Natural killer cell (primary cell): ENCODE results near the gene ALOXE3. TPM values are rescaled to one million over a fixed set of nuclear protein-coding genes. Genes with fewer than 3 reads are reported as not detected.

Experiments used
- ATAC-seq, 3 donors: fragments of 150-1000 bp in 2 of 3; fragments of 200-7000 bp in 1 of 3; cut with Tn5 transposase; 1 replicate in 1 of 3; 2 replicates in 2 of 3; pipeline ENCODE4 v1.10.0; 2021; ENCODE audit warnings: mild to moderate bottlenecking in 2 of 3, moderate library complexity in 2 of 3
- DNase-seq, 2 donors: peaks; one replicate each; pipeline versions ENCODE4 v3.0.0 to v3.0.0-alpha.2; 2013 to 2021; ENCODE audit warnings: mixed read lengths in 1 of 2
- H3K27ac ChIP-seq: one replicate; pipeline ENCODE4 v1.5.1; 2013; ENCODE audit warnings: mild to moderate bottlenecking, low read length
- H3K27me3 ChIP-seq: one replicate; pipeline ENCODE4 v1.6.1; 2013; ENCODE audit warnings: low read length; ENCODE audit not compliant: control insufficient read depth, insufficient read depth
- H3K36me3 ChIP-seq: one replicate; pipeline ENCODE4 v1.6.1; 2013; ENCODE audit warnings: low read length; ENCODE audit not compliant: control insufficient read depth, insufficient read depth
- H3K4me1 ChIP-seq: one replicate; pipeline ENCODE4 v1.6.1; 2013; ENCODE audit warnings: low read length; ENCODE audit not compliant: control insufficient read depth, insufficient read depth
- H3K4me3 ChIP-seq: one replicate; pipeline ENCODE4 v1.5.1; 2013; ENCODE audit warnings: low read length
- H3K9me3 ChIP-seq: one replicate; pipeline ENCODE4 v1.6.1; 2013; ENCODE audit warnings: low read length; ENCODE audit not compliant: control insufficient read depth, insufficient read depth
- H3K27ac Mint-ChIP-seq, 2 donors: one replicate each; pipeline ENCODE4 v1.8.0; 2022; ENCODE audit warnings: mild to moderate bottlenecking in 2 of 2, mixed read lengths in 2 of 2, moderate library complexity in 1 of 2
- H3K27me3 Mint-ChIP-seq, 2 donors: one replicate each; pipeline ENCODE4 v1.8.0; 2022; ENCODE audit warnings: low read depth in 2 of 2, mixed read lengths in 2 of 2
- H3K36me3 Mint-ChIP-seq: one replicate; pipeline ENCODE4 v1.8.0; 2022; ENCODE audit warnings: mixed read lengths
- H3K4me1 Mint-ChIP-seq, 2 donors: one replicate each; pipeline ENCODE4 v1.8.0; 2022; ENCODE audit warnings: mixed read lengths in 2 of 2
- H3K4me3 Mint-ChIP-seq: one replicate; pipeline ENCODE4 v1.8.0; 2022; ENCODE audit warnings: mild to moderate bottlenecking, moderate library complexity, mixed read lengths
- H3K9me3 Mint-ChIP-seq, 2 donors: one replicate each; pipeline ENCODE4 v1.8.0; 2022; ENCODE audit warnings: mixed read lengths in 2 of 2
- WGBS: methylation state at CpG from one replicate; pipeline ENCODE4 v1.1.7; 2013; ENCODE audit warnings: missing lambda C conversion rate; ENCODE audit not compliant: insufficient coverage; 5-methylcytosine and 5-hydroxymethylcytosine counted together
- intact Hi-C: fragments of 100-400 bp; cut with micrococcal nuclease; formaldehyde crosslinking; loops from one replicate; pipeline ENCODE4 v1.14.2; 2022
- total RNA-seq, 4 donors: library from RNA; stranded (reverse); fragments of 120-200 nt in 1 of 4; gene quantifications; one replicate each; pipeline versions ENCODE4 v1.2.3 to v1.2.4, GENCODE V29; 2013 to 2022
- TF ChIP-seq, protein P1 (sequence below): fragments of 200-600 bp; IDR thresholded peaks from one replicate; pipeline ENCODE4 v1.8.0; 2022; ENCODE audit warnings: antibody characterized with exemption

Gene ALOXE3
- total RNA-seq, 3 donors from 2014 or later (not counting 1 experiment from before 2014, with no cell fraction given) = not detected

GRCh38 chr17:8160224-8160577 lies 41.9 kb upstream of the ALOXE3 start:
- Mint-ChIP-seq H3K4me1 (peaks cover 47 to 65% of the 10 kb centered on the region in 2 donors), H3K4me3 (peak overlapping the region; percentile 82), H3K36me3 (no peaks in the 10 kb centered on the region), H3K27me3 (no peaks in the 10 kb centered on the region), H3K27ac (no peak overlapping the region), H3K9me3 (no peaks in the 10 kb centered on the region)
- DNase-seq (no peak), ATAC-seq (no peak)
- no peak overlapping the region for H3K4me3 ChIP-seq
- H3K9me3 ChIP-seq = no peaks in the 10 kb centered on the region
- intact Hi-C loops = no loop called here
- H3K36me3 ChIP-seq = peaks cover 28% of the 10 kb centered on the region
- H3K27me3 ChIP-seq = no peaks in the 10 kb centered on the region
- peaks cover 85% of the 10 kb centered on the region for H3K4me1 ChIP-seq
- H3K27ac ChIP-seq = peak overlapping the region; percentile 33
- TF ChIP-seq, protein P1, sequence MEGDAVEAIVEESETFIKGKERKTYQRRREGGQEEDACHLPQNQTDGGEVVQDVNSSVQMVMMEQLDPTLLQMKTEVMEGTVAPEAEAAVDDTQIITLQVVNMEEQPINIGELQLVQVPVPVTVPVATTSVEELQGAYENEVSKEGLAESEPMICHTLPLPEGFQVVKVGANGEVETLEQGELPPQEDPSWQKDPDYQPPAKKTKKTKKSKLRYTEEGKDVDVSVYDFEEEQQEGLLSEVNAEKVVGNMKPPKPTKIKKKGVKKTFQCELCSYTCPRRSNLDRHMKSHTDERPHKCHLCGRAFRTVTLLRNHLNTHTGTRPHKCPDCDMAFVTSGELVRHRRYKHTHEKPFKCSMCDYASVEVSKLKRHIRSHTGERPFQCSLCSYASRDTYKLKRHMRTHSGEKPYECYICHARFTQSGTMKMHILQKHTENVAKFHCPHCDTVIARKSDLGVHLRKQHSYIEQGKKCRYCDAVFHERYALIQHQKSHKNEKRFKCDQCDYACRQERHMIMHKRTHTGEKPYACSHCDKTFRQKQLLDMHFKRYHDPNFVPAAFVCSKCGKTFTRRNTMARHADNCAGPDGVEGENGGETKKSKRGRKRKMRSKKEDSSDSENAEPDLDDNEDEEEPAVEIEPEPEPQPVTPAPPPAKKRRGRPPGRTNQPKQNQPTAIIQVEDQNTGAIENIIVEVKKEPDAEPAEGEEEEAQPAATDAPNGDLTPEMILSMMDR = no peak
- 82% methylated on average over 4 of the region's 4 CpGs for WGBS

- Mint-ChIP-seq H3K4me1 (peaks cover 42 to 59% of the 10 kb centered on the region in 2 donors), H3K9me3 (no peaks in the 10 kb centered on the region)
- intact Hi-C loops = loop anchor here (2.0 to 10.0 kb wide), 2 partner anchors 13 to 795 kb away; no protein-coding TSS in a partner anchor
Observed at GRCh38 chr17:8159459-8160223, 41.3 kb upstream of the ALOXE3 start.

DNA sequence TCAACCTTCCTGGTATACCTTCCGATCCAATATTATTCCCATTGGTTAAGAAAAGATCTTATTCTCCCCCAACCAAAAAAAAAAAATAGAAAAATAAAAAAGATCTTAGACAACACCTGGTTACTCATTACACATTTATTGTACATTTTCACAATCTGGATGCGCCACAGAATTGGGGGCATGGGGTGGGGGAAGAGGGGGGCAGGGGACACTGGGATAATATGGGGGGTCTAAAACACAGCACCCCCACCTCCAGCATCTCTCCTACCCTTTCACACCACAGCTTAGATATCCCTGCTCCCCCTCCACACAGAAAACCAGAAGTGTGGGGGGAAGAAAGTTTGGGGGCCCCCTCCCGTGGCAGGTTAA lies 40.7 kb upstream of the ALOXE3 start:
- 38% methylated on average over 2 of the region's 3 CpGs for WGBS
- peak overlapping the region; percentile 67 for H3K4me3 Mint-ChIP-seq
- no peaks in the 10 kb centered on the region for H3K36me3 Mint-ChIP-seq

More at GRCh38 chr17:8159459-8160223, 41.3 kb upstream of the ALOXE3 start:
- Histone ChIP-seq H3K4me3 (no peak overlapping the region), H3K27ac (peak overlapping the region; percentile 33), H3K4me1 (peaks cover 85% of the 10 kb centered on the region), H3K27me3 (no peaks in the 10 kb centered on the region), H3K36me3 (peaks cover 28% of the 10 kb centered on the region), H3K9me3 (no peaks in the 10 kb centered on the region)
- Mint-ChIP-seq H3K27me3 (no peaks in the 10 kb centered on the region), H3K27ac (no peak overlapping the region), H3K36me3 (no peaks in the 10 kb centered on the region), H3K4me3 (peak overlapping the region; percentile 71)
- WGBS = 92% methylated on average over 3 of the region's 4 CpGs
- DNase-seq = peak in 1 of 2 donors; percentile 21
- ATAC-seq = no peak
- TF ChIP-seq, protein P1 = no peak

More for the DNA sequence above, 40.7 kb upstream of the ALOXE3 start:
- TF ChIP-seq, protein P1 = peak; percentile 12
- ATAC-seq (no peak), DNase-seq (peak in 1 of 2 donors; percentile 31)
- Histone ChIP-seq H3K9me3 (no peaks in the 10 kb centered on the region), H3K27me3 (no peaks in the 10 kb centered on the region), H3K36me3 (peaks cover 28% of the 10 kb centered on the region), H3K4me1 (peaks cover 85% of the 10 kb centered on the region), H3K4me3 (no peak overlapping the region), H3K27ac (peak overlapping the region; percentile 33)
- no peaks in the 10 kb centered on the region for H3K27me3 Mint-ChIP-seq
- intact Hi-C loops = loop anchor here (2.0 to 10.0 kb wide), 2 partner anchors 14 to 796 kb away; no protein-coding TSS in a partner anchor
- peaks cover 38 to 53% of the 10 kb centered on the region in 2 donors for H3K4me1 Mint-ChIP-seq
- no peaks in the 10 kb centered on the region for H3K9me3 Mint-ChIP-seq
- no peak overlapping the region for H3K27ac Mint-ChIP-seq
